ENCODE data around the gene FARP1.

The FARP1 gene

GRCh38 chr13:98435376-98435775, 292.5 kb downstream of the FARP1 start:
- FAIRE-seq: no peak

GRCh38 chr13:98436233-98436910, 293.5 kb downstream of the FARP1 start:
- no peak for FAIRE-seq

- no peak for FAIRE-seq
Observed at GRCh38 chr13:98438246-98439125, 295.6 kb downstream of the FARP1 start.

GRCh38 chr13:98439126-98439828, 296.4 kb downstream of the FARP1 start:
- FAIRE-seq: no peak

- no peak for FAIRE-seq
Observed at GRCh38 chr13:98439896-98440295, 297.0 kb downstream of the FARP1 start.

GRCh38 chr13:98440390-98441055, 297.6 kb downstream of the FARP1 start:
- FAIRE-seq: no peak

GRCh38 chr13:98441056-98441676, 298.3 kb downstream of the FARP1 start:
- no peak for FAIRE-seq

- no peak for FAIRE-seq
Observed at GRCh38 chr13:98442391-98443230, 299.7 kb downstream of the FARP1 start.

- no peak for FAIRE-seq
Observed at GRCh38 chr13:98443329-98443728, 300.4 kb downstream of the FARP1 start.

GRCh38 chr13:98443800-98444325, 301.0 kb downstream of the FARP1 start:
- no peak for FAIRE-seq

- FAIRE-seq: no peak
Observed at GRCh38 chr13:98444381-98444780, 301.5 kb downstream of the FARP1 start.

- no peak for FAIRE-seq
Observed at GRCh38 chr13:98445340-98446233, 302.7 kb downstream of the FARP1 start.

GRCh38 chr13:98446234-98446621, 303.3 kb downstream of the FARP1 start:
- FAIRE-seq: no peak

- FAIRE-seq: no peak
Observed at GRCh38 chr13:98447130-98447529, 304.2 kb downstream of the FARP1 start.

- no peak for FAIRE-seq
Observed at GRCh38 chr13:98447881-98448641, 305.2 kb downstream of the FARP1 start.

GRCh38 chr13:98448642-98448928, 305.7 kb downstream of the FARP1 start:
- no peak for FAIRE-seq

GRCh38 chr13:98449273-98449672, 306.4 kb downstream of the FARP1 start:
- no peak for FAIRE-seq

- FAIRE-seq: no peak
Observed at GRCh38 chr13:98450026-98450425, 307.1 kb downstream of the FARP1 start.

- no peak for FAIRE-seq
Observed at GRCh38 chr13:98450539-98451111, 307.7 kb downstream of the FARP1 start.

Measured in G401.6 (cell line).